Keratinocyte (primary cell): ENCODE data around the gene EIF3A. TPM values are rescaled to one million over a fixed set of nuclear protein-coding genes. Genes with fewer than 3 reads are reported as not detected.

ENCODE experiments used
- DNase-seq: peaks from one replicate; pipeline ENCODE4 v3.0.0-alpha.2; 2011; ENCODE audit warnings: low read depth, missing footprints, low spot score
- FAIRE-seq: peaks from 2 replicates; lab custom pipeline; 2011; peaks lifted over from hg19 to GRCh38; lab: Jason Lieb, UNC
- H2AFZ ChIP-seq: 2 replicates; pipeline ENCODE4 v1.6.0; 2012; ENCODE audit warnings: low read length, control low read depth, inconsistent platforms; ENCODE audit not compliant: control insufficient read depth
- H3K27ac ChIP-seq: 2 replicates; pipeline ENCODE4 v1.5.1; 2011; ENCODE audit warnings: low read length; ENCODE audit not compliant: control insufficient read depth, insufficient read depth
- H3K27me3 ChIP-seq: 3 replicates; pipeline ENCODE4 v1.6.0; 2011; ENCODE audit warnings: low read length; ENCODE audit not compliant: control insufficient read depth, insufficient read depth; ENCODE audit errors: extremely low read depth
- H3K36me3 ChIP-seq, 2 experiments: 2 replicates in 1 of 2; 3 replicates in 1 of 2; pipeline ENCODE4 v1.5.1; 2011; ENCODE audit warnings: low read length in 2 of 2, mild to moderate bottlenecking in 1 of 2; ENCODE audit not compliant: control insufficient read depth in 2 of 2, insufficient read depth in 2 of 2; ENCODE audit errors: extremely low read depth in 1 of 2
- H3K4me1 ChIP-seq: 3 replicates; pipeline ENCODE4 v1.5.1; 2011; ENCODE audit warnings: low read length; ENCODE audit not compliant: control insufficient read depth, insufficient read depth; ENCODE audit errors: extremely low read depth
- H3K4me2 ChIP-seq: 3 replicates; pipeline ENCODE4 v1.6.0; 2011; ENCODE audit warnings: low read depth, low read length; ENCODE audit not compliant: control insufficient read depth, insufficient read depth; ENCODE audit errors: extremely low read depth
- H3K4me3 ChIP-seq, 3 experiments: fragments of 200-600 bp in 1 of 3; sonication (generic) in 1 of 3; 2 replicates in 2 of 3; 3 replicates in 1 of 3; pipeline ENCODE4 v1.5.1; 2011 to 2016; ENCODE audit warnings: low read length in 3 of 3, mild to moderate bottlenecking in 3 of 3, control low read depth in 2 of 3, inconsistent platforms in 1 of 3, low read depth in 1 of 3, mixed read lengths in 1 of 3, mixed run types in 1 of 3, moderate library complexity in 1 of 3; ENCODE audit not compliant: control insufficient read depth in 2 of 3, insufficient read depth in 2 of 3; ENCODE audit errors: extremely low read depth in 1 of 3
- H3K79me2 ChIP-seq: 2 replicates; pipeline ENCODE4 v1.6.0; 2012; ENCODE audit warnings: low read length; ENCODE audit not compliant: control insufficient read depth, insufficient read depth
- H3K9ac ChIP-seq: 3 replicates; pipeline ENCODE4 v1.6.0; 2011; ENCODE audit warnings: low read length; ENCODE audit not compliant: control insufficient read depth, insufficient read depth; ENCODE audit errors: extremely low read depth
- H3K9me1 ChIP-seq: 3 replicates; pipeline ENCODE4 v1.6.0; 2011; ENCODE audit warnings: low read length; ENCODE audit not compliant: control insufficient read depth, insufficient read depth; ENCODE audit errors: extremely low read depth
- H3K9me3 ChIP-seq: 2 replicates; pipeline ENCODE4 v1.5.1; 2012; ENCODE audit warnings: low read depth, low read length; ENCODE audit not compliant: control insufficient read depth
- H4K20me1 ChIP-seq: 3 replicates; pipeline ENCODE4 v1.6.0; 2011; ENCODE audit warnings: low read length; ENCODE audit not compliant: control insufficient read depth, insufficient read depth; ENCODE audit errors: extremely low read depth
- CTCF ChIP-seq, 3 experiments: IDR thresholded peaks in 1 of 3; conservative IDR thresholded peaks in 1 of 3; optimal IDR thresholded peaks in 1 of 3; 2 replicates in 2 of 3; 3 replicates in 1 of 3; pipeline versions ENCODE3 to v1.5.1; 2011; ENCODE audit warnings: low read length in 3 of 3, mild to moderate bottlenecking in 3 of 3, moderate library complexity in 2 of 3, control low read depth in 1 of 3, inconsistent platforms in 1 of 3; ENCODE audit not compliant: insufficient read depth in 2 of 3; ENCODE audit errors: extremely low read depth in 1 of 3
- EZH2 ChIP-seq: IDR thresholded peaks from one replicate; pipeline ENCODE4 v1.6.1; 2012; ENCODE audit warnings: inconsistent platforms, mild to moderate bottlenecking, low read length, moderate library complexity
- dilution Hi-C: fragments of 300-500 bp; cut with MboI; formaldehyde crosslinking; loops from one replicate; pipeline ENCODE4 v1.7.0; 2020; ENCODE audit warnings: low sequenced_read_pairs; ENCODE audit not compliant: extremely low pct_ligation_motif_present
- polyA plus RNA-seq, 5 experiments: library from polyadenylated mRNA; depleted of rRNA in 3 of 5; stranded (reverse) in 3 of 5; stranded (forward) in 1 of 5; unstranded in 1 of 5; fragments of >200 nt; gene quantifications; 1 replicate in 1 of 5; 2 replicates in 3 of 5; 3 replicates in 1 of 5; pipeline versions ENCODE4 v1.2.1 to v1.2.3, GENCODE V29; 2011 to 2012; ENCODE audit warnings: missing spikeins in 2 of 5, low read depth in 1 of 5, low replicate concordance in 1 of 5

Gene EIF3A
- polyA plus RNA-seq, 1 donor (not counting 4 experiments of a cell fraction or from before 2014, with no cell fraction given) = 84.4 TPM

DNA sequence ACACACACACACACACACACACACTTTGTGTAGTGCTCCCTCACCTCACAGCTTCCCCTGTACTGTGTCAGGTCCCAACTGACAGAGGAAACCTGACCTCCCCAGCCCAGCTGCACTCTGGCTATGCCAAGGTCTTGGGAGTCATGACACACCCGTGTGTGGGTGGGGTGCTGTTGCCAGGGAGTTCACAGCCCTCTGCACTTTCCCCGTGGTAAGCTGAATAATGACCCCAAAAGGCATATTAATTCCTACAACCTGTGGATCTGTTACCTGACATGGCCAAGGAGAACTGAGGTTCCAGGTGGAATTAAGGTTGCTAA lies 60.0 kb downstream of the EIF3A start:
- peak; percentile 32 for FAIRE-seq

GRCh38 chr10:119007211-119007574 lies 73.4 kb downstream of the EIF3A start:
- H3K27me3 ChIP-seq = no peaks in the 10 kb centered on the region
- peaks cover 3% of the 10 kb centered on the region for H3K9me1 ChIP-seq
- no peak overlapping the region for H3K9ac ChIP-seq
- peaks cover 23% of the 10 kb centered on the region for H3K4me1 ChIP-seq
- no peak for TF ChIP-seq EZH2
- TF ChIP-seq CTCF (optimal IDR thresholded peaks at IDR 0.05 in 1 of 3, IDR thresholded peaks at IDR 0.05 in 1 of 3, conservative IDR thresholded peaks at IDR 0.05 in 1 of 3; ENCODE audit: extremely low read depth in 1 of 3, insufficient read depth in 2 of 3, low read length in 3 of 3) = no peak
- H3K9me3 ChIP-seq = no peaks in the 10 kb centered on the region
- no peaks in the 10 kb centered on the region for H4K20me1 ChIP-seq
- no peak for DNase-seq
- H3K4me3 ChIP-seq = no peak overlapping the region
- H3K36me3 ChIP-seq = no peaks in the 10 kb centered on the region
- H3K79me2 ChIP-seq = no peaks in the 10 kb centered on the region
- FAIRE-seq = no peak
- no peak overlapping the region for H2AFZ ChIP-seq
- H3K4me2 ChIP-seq = no peak overlapping the region
- dilution Hi-C loops = loop anchor here (25.0 kb wide), 1 partner anchor 295 kb away; no protein-coding TSS in a partner anchor
- no peak overlapping the region for H3K27ac ChIP-seq

More for the DNA sequence above, 60.0 kb downstream of the EIF3A start:
- Histone ChIP-seq H3K9ac (no peak overlapping the region), H2AFZ (no peak overlapping the region), H3K4me1 (peaks cover 37% of the 10 kb centered on the region), H3K9me3 (no peaks in the 10 kb centered on the region), H3K4me2 (no peak overlapping the region), H3K36me3 (no peaks in the 10 kb centered on the region), H3K9me1 (peaks cover 2% of the 10 kb centered on the region), H3K27ac (no peak overlapping the region), H3K79me2 (no peaks in the 10 kb centered on the region), H3K27me3 (no peaks in the 10 kb centered on the region), H4K20me1 (no peaks in the 10 kb centered on the region), H3K4me3 (no peak overlapping the region)
- no peak for DNase-seq
- no peak for TF ChIP-seq EZH2
- TF ChIP-seq CTCF (optimal IDR thresholded peaks at IDR 0.05 in 1 of 3, IDR thresholded peaks at IDR 0.05 in 1 of 3, conservative IDR thresholded peaks at IDR 0.05 in 1 of 3; ENCODE audit: extremely low read depth in 1 of 3, insufficient read depth in 2 of 3, low read length in 3 of 3) = no peak
- dilution Hi-C loops = loop anchor here (25.0 kb wide), 1 partner anchor 308 kb away; no protein-coding TSS in a partner anchor
